ENCODE measurements around the gene FES. TPM values are rescaled to one million over a fixed set of nuclear protein-coding genes. Genes with fewer than 3 reads are reported as not detected.

Gene FES
- total and polyA plus RNA-seq, 2 donors from 2014 or later = 9.3 to 33.5 TPM

- Histone ChIP-seq H3K27me3 (ENCODE audit: control insufficient read depth, insufficient read depth, low read length) (no peaks in the 10 kb centered on the region), H3K9ac (ENCODE audit: low read length in 3 of 3) (no peak overlapping the region), H3K4me1 (ENCODE audit: control insufficient read depth in 2 of 3, insufficient read depth in 2 of 3, low read depth in 1 of 3, low read length in 3 of 3) (peaks cover 0 to 14% (median 5%) of the 10 kb centered on the region in 3 donors), H3K36me3 (ENCODE audit: control insufficient read depth in 2 of 3, insufficient read depth in 3 of 3, low read length in 3 of 3) (peaks cover 2 to 29% (median 13%) of the 10 kb centered on the region in 3 donors), H3K27ac (ENCODE audit: low read depth in 2 of 2, low read length in 2 of 2) (no peak overlapping the region), H3K9me3 (ENCODE audit: control insufficient read depth in 2 of 3, insufficient read depth in 1 of 3, low read length in 3 of 3) (no peaks in the 10 kb centered on the region), H3K4me3 (ENCODE audit: low read length in 3 of 3) (no peak overlapping the region)
- no peak for DNase-seq
- intact Hi-C loops (cut with DNase I) = no loop called here
- no peak for TF ChIP-seq CTCF (IDR thresholded peaks at IDR 0.05; ENCODE audit: borderline replicate concordance, extremely low read depth, insufficient read depth)
- FAIRE-seq = no peak
Measured at GRCh38 chr15:90875549-90875981, 8.7 kb upstream of the FES start.

GRCh38 chr15:90876046-90876445 is 8.3 kb upstream of the FES start:
- DNase-seq (no peak), FAIRE-seq (no peak)
- Histone ChIP-seq H3K27ac (ENCODE audit: low read depth in 2 of 2, low read length in 2 of 2) (no peak overlapping the region), H3K9ac (ENCODE audit: low read length in 3 of 3) (no peak overlapping the region), H3K4me3 (ENCODE audit: low read length in 3 of 3) (no peak overlapping the region), H3K4me1 (ENCODE audit: control insufficient read depth in 2 of 3, insufficient read depth in 2 of 3, low read depth in 1 of 3, low read length in 3 of 3) (peaks cover 0 to 14% (median 3%) of the 10 kb centered on the region in 3 donors), H3K36me3 (ENCODE audit: control insufficient read depth in 2 of 3, insufficient read depth in 3 of 3, low read length in 3 of 3) (peaks cover 2 to 34% (median 17%) of the 10 kb centered on the region in 3 donors), H3K9me3 (ENCODE audit: control insufficient read depth in 2 of 3, insufficient read depth in 1 of 3, low read length in 3 of 3) (no peaks in the 10 kb centered on the region), H3K27me3 (ENCODE audit: control insufficient read depth, insufficient read depth, low read length) (no peaks in the 10 kb centered on the region)
- TF ChIP-seq CTCF (IDR thresholded peaks at IDR 0.05; ENCODE audit: borderline replicate concordance, extremely low read depth, insufficient read depth) = no peak
- intact Hi-C loops (cut with DNase I) = no loop called here

GRCh38 chr15:90876512-90877170 is 7.7 kb upstream of the FES start:
- FAIRE-seq = no peak
- Histone ChIP-seq H3K9me3 (ENCODE audit: control insufficient read depth in 2 of 3, insufficient read depth in 1 of 3, low read length in 3 of 3) (no peaks in the 10 kb centered on the region), H3K4me3 (ENCODE audit: low read length in 3 of 3) (no peak overlapping the region), H3K36me3 (ENCODE audit: control insufficient read depth in 2 of 3, insufficient read depth in 3 of 3, low read length in 3 of 3) (peaks cover 2 to 35% (median 17%) of the 10 kb centered on the region in 3 donors), H3K27me3 (ENCODE audit: control insufficient read depth, insufficient read depth, low read length) (no peaks in the 10 kb centered on the region), H3K4me1 (ENCODE audit: control insufficient read depth in 2 of 3, insufficient read depth in 2 of 3, low read depth in 1 of 3, low read length in 3 of 3) (peaks cover 0 to 14% (median 3%) of the 10 kb centered on the region in 3 donors), H3K27ac (ENCODE audit: low read depth in 2 of 2, low read length in 2 of 2) (no peak overlapping the region), H3K9ac (ENCODE audit: low read length in 3 of 3) (no peak overlapping the region)
- no peak for TF ChIP-seq CTCF (IDR thresholded peaks at IDR 0.05; ENCODE audit: borderline replicate concordance, extremely low read depth, insufficient read depth)
- DNase-seq = no peak
- intact Hi-C loops (cut with DNase I) = no loop called here

All from kidney (tissue), 14 donors.